Spinal cord (tissue), 10 donors: ENCODE measurements around the gene APOBEC3C. TPM values are rescaled to one million over a fixed set of nuclear protein-coding genes. Genes with fewer than 3 reads are reported as not detected.
"Not testable (repeated sequence)": the region's sequence is repeated elsewhere in the genome, so short reads cannot be mapped to it uniquely, and the experiment has no call there.

Experiments used
- DNase-seq, 6 donors: peaks; one replicate each; pipeline versions ENCODE4 v3.0.0 to v3.0.0-alpha.2; 2013 to 2015; ENCODE audit warnings: low spot score in 6 of 6, low read depth in 4 of 6
- H3K27ac ChIP-seq: one replicate; pipeline ENCODE4 v1.5.1; 2013; ENCODE audit warnings: low read depth, low read length, control low read depth
- H3K27me3 ChIP-seq: one replicate; pipeline ENCODE4 v1.6.1; 2013; ENCODE audit warnings: low read length; ENCODE audit not compliant: control insufficient read depth, insufficient read depth
- H3K36me3 ChIP-seq: one replicate; pipeline ENCODE4 v1.6.1; 2013; ENCODE audit warnings: low read length; ENCODE audit not compliant: control insufficient read depth, insufficient read depth
- H3K4me1 ChIP-seq: one replicate; pipeline ENCODE4 v1.6.1; 2013; ENCODE audit warnings: low read length; ENCODE audit not compliant: control insufficient read depth, insufficient read depth
- H3K4me3 ChIP-seq: one replicate; pipeline ENCODE4 v1.5.1; 2013; ENCODE audit warnings: low read depth, low read length, control low read depth
- H3K9me3 ChIP-seq: one replicate; pipeline ENCODE4 v1.6.1; 2013; ENCODE audit warnings: low read length; ENCODE audit not compliant: control insufficient read depth, insufficient read depth
- WGBS: methylation state at CpG from one replicate; pipeline ENCODE4 v1.1.5; 2013; ENCODE audit warnings: missing lambda C conversion rate; ENCODE audit not compliant: insufficient coverage; 5-methylcytosine and 5-hydroxymethylcytosine counted together
- polyA plus RNA-seq, 2 donors: library from polyadenylated mRNA; unstranded; fragments of 120-200 nt; gene quantifications; one replicate each; pipeline ENCODE4 v1.2.1, GENCODE V29; 2013; ENCODE audit not compliant: insufficient read length in 2 of 2
- total RNA-seq, 2 donors: library from RNA; depleted of rRNA in 1 of 2; stranded (reverse); fragments of 120-200 nt in 1 of 2; fragments of >200 nt in 1 of 2; gene quantifications; one replicate each; pipeline versions ENCODE4 v1.2.3 to v1.2.4, GENCODE V29; 2013 to 2014
- donor health status: healthy.

Gene APOBEC3C
- total and polyA plus RNA-seq, 4 donors, result 2.6 to 4.7 (median 3.2) TPM

GRCh38 chr22:39003165-39003638 is 10.9 kb upstream of the APOBEC3C start:
- peak in 3 of 6 donors; percentile 31 to 83 (median 82) for DNase-seq

DNA sequence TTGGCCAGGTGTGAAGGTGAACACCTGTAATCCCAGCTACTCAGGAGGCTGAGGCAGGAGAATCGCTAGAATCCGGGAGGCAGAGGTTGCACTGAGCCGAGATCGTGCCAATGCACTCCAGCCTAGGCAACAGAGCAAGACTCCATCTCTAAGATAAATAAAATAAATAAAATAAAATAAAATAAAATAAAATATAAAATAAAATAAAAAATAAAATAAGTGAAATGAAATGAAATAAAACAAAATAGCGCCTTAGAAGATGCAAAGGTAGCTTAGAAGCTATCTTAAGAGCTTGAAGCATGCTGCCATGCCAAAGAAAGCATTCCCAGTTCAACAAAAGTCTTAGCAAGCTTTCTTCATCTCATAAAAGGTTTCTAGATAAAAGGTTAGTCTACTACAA is 6.9 kb upstream of the APOBEC3C start:
- DNase-seq, result no peak
- H3K4me1 ChIP-seq, result peaks cover 3% of the 10 kb centered on the region
- no peak overlapping the region for H3K4me3 ChIP-seq
- no peaks in the 10 kb centered on the region for H3K27me3 ChIP-seq
- no peaks in the 10 kb centered on the region for H3K9me3 ChIP-seq
- no peak overlapping the region for H3K27ac ChIP-seq
- H3K36me3 ChIP-seq, result no peaks in the 10 kb centered on the region
- WGBS, result 100% methylated on average over 2 of the region's 5 CpGs

More at GRCh38 chr22:39003165-39003638, 10.9 kb upstream of the APOBEC3C start:
- Histone ChIP-seq H3K4me1 (peaks cover 3% of the 10 kb centered on the region), H3K36me3 (no peaks in the 10 kb centered on the region), H3K4me3 (no peak overlapping the region), H3K27ac (no peak overlapping the region), H3K9me3 (no peaks in the 10 kb centered on the region), H3K27me3 (no peaks in the 10 kb centered on the region)
- 8% methylated on average over 7 of the region's 7 CpGs for WGBS

GRCh38 chr22:39008271-39008850 is 5.7 kb upstream of the APOBEC3C start:
- not testable (repeated sequence) for H3K9me3 ChIP-seq, DNase-seq

DNA sequence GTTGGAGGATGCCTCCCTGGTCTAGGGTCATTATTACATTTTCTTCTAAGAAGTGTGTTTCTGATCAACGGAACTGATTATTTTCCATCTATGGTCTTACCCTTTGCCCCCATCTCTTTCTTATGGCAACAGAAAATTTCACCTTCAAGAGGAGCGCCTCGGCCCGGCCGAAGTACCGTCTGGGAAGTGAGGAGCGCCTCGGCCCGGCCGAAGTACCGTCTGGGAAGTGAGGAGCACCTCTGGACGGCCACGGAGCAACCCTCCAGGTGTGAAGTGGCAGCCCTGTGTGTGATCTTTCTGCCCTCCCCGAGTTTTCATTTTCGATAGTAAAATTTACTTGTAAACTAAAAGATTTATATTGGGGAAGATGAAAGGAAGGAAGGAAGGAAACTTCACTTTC is 3.1 kb upstream of the APOBEC3C start:
- H3K4me1 ChIP-seq, result peaks cover 19% of the 10 kb centered on the region
- 98% methylated on average over 9 of the region's 15 CpGs for WGBS
- DNase-seq, result no peak
- H3K36me3 ChIP-seq, result no peaks in the 10 kb centered on the region
- H3K9me3 ChIP-seq, result no peaks in the 10 kb centered on the region
- H3K4me3 ChIP-seq, result no peak overlapping the region
- no peaks in the 10 kb centered on the region for H3K27me3 ChIP-seq
- H3K27ac ChIP-seq, result no peak overlapping the region

More at GRCh38 chr22:39008271-39008850, 5.7 kb upstream of the APOBEC3C start:
- WGBS, result 96% methylated on average over 5 of the region's 8 CpGs
- H3K36me3 ChIP-seq, H3K4me3 ChIP-seq, H3K27me3 ChIP-seq, H3K4me1 ChIP-seq, H3K27ac ChIP-seq: not testable (repeated sequence)

GRCh38 chr22:39012533-39013511 is 1.2 kb upstream of the APOBEC3C start:
- Histone ChIP-seq H3K27ac (no peak overlapping the region), H3K36me3 (no peaks in the 10 kb centered on the region), H3K4me3 (no peak overlapping the region), H3K4me1 (peaks cover 19% of the 10 kb centered on the region), H3K27me3 (no peaks in the 10 kb centered on the region), H3K9me3 (no peaks in the 10 kb centered on the region)
- no peak for DNase-seq
- WGBS, result 76% methylated on average over 18 of the region's 29 CpGs

DNA sequence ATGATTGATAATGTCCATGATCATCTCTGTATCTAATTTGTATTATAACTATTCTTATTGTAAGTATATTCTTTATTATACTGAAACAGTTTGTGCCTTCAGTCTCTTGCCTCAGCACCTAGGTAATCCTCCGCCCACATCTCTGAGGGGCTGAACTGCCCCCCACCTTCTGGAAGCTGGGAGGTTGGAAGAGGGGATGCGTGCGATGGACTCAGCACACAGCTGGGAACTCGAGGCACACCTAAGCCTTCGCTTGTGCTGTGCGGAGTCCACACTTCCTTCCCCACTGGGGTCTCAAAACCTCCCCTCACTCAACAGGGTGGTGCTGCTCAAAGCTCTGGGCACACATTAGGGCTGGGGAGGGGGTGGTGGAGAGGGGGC is 506 bp upstream of the APOBEC3C start:
- H3K27me3 ChIP-seq, H3K36me3 ChIP-seq, DNase-seq, H3K9me3 ChIP-seq: not testable (repeated sequence)
- WGBS, result no CpG with 5 or more reads among the region's 6 CpGs
- H3K4me3 ChIP-seq, result peak overlapping the region; percentile 20
- H3K27ac ChIP-seq, result peak overlapping the region; percentile 62
- H3K4me1 ChIP-seq, result peaks cover 19% of the 10 kb centered on the region

DNA sequence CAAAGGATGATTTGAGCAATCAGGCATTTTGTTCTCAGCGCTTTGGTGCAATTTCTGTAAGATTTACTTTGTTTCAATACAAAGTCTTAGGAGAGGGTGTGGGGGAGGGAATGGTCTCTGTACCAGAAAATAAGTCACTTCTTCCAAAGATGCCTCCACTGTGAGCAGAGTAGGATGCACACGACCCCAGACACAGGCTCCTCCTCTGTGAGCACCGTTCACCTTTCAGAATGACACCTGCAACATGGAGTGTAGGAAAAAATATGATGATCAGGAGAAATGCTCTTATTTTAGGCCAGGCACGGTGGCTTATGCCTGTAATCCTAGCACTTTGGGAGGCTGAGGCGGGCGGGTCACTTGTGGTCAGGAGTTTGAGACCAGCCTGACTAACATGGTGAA is 665 bp downstream of the APOBEC3C start:
- H3K4me3 ChIP-seq, result peak overlapping the region; percentile 20
- peaks cover 19% of the 10 kb centered on the region for H3K4me1 ChIP-seq
- whole genome bisulfite sequencing, result 70% methylated on average over 4 of the region's 6 CpGs
- not testable (repeated sequence) for DNase-seq, H3K36me3 ChIP-seq, H3K9me3 ChIP-seq, H3K27me3 ChIP-seq
- H3K27ac ChIP-seq, result peak overlapping the region; percentile 16

GRCh38 chr22:39016592-39016991 is 2.5 kb downstream of the APOBEC3C start:
- no peak for DNase-seq
- no peaks in the 10 kb centered on the region for H3K9me3 ChIP-seq
- no peak overlapping the region for H3K4me3 ChIP-seq
- H3K27me3 ChIP-seq, result no peaks in the 10 kb centered on the region
- WGBS, result 93% methylated on average over 12 of the region's 13 CpGs
- H3K27ac ChIP-seq, result no peak overlapping the region
- H3K36me3 ChIP-seq, result no peaks in the 10 kb centered on the region
- peaks cover 29% of the 10 kb centered on the region for H3K4me1 ChIP-seq

- Histone ChIP-seq H3K4me3 (no peak overlapping the region), H3K36me3 (no peaks in the 10 kb centered on the region), H3K27me3 (no peaks in the 10 kb centered on the region), H3K27ac (no peak overlapping the region), H3K9me3 (no peaks in the 10 kb centered on the region), H3K4me1 (peaks cover 28% of the 10 kb centered on the region)
- no peak for DNase-seq
- whole genome bisulfite sequencing, result 67% methylated on average over 12 of the region's 18 CpGs
Observed at GRCh38 chr22:39017596-39018365, 3.7 kb downstream of the APOBEC3C start.
